ENCODE results near the gene AVEN.

GRCh38 chr15:34039790-34040113 lies 748 bp upstream of the AVEN start:
- TF ChIP-seq CTCF (conservative IDR thresholded peaks at IDR 0.05; ENCODE audit: low read length) (no peak), EZH2phosphoT487 (IDR thresholded peaks at IDR 0.05; ENCODE audit: borderline replicate concordance) (no peak)
